Stimulated activated CD4-positive, alpha-beta T cell treated with anti-CD3 and anti-CD28 coated beads, TNF-alpha, amount 100 ng/mL, for 24 hours (primary cell): ENCODE measurements around the gene SLFN5.
"Not testable (repeated sequence)": the region's sequence is repeated elsewhere in the genome, so short reads cannot be mapped to it uniquely, and the experiment has no call there.

ENCODE experiments used
- DNase-seq, 3 experiments: peaks; one replicate each; pipeline ENCODE4 v3.0.0-alpha.2; 2020; ENCODE audit warnings: low read depth in 3 of 3

Gene SLFN5

GRCh38 chr17:35242158-35242804 lies 591 bp upstream of the SLFN5 start:
- DNase-seq, result peak; percentile 70 to 83 (median 76)

GRCh38 chr17:35243561-35244340 lies 879 bp downstream of the SLFN5 start:
- DNase-seq, result peak in 2 of 3 experiments; percentile 15 to 49

- peak; percentile 70 to 90 (median 85) for DNase-seq
Measured at GRCh38 chr17:35244341-35245195, 1.7 kb downstream of the SLFN5 start.

GRCh38 chr17:35245196-35245486 lies 2.3 kb downstream of the SLFN5 start:
- peak in 1 of 3 experiments; percentile 32 for DNase-seq

GRCh38 chr17:35252651-35253050 lies 9.8 kb downstream of the SLFN5 start:
- DNase-seq, result no peak

- no peak for DNase-seq
Measured at GRCh38 chr17:35254107-35254773, 11.4 kb downstream of the SLFN5 start.

GRCh38 chr17:35255316-35255715 lies 12.4 kb downstream of the SLFN5 start:
- DNase-seq, result no peak

- no peak for DNase-seq
Measured at GRCh38 chr17:35256629-35257028, 13.8 kb downstream of the SLFN5 start.

GRCh38 chr17:35257208-35257659 lies 14.4 kb downstream of the SLFN5 start:
- DNase-seq, result no peak

- DNase-seq, result no peak
Measured at GRCh38 chr17:35259001-35259400, 16.1 kb downstream of the SLFN5 start.

GRCh38 chr17:35265071-35265470 lies 22.2 kb downstream of the SLFN5 start:
- DNase-seq, result no peak

- no peak for DNase-seq
Measured at GRCh38 chr17:35265566-35266141, 22.8 kb downstream of the SLFN5 start.

GRCh38 chr17:35274167-35275066 lies 31.5 kb downstream of the SLFN5 start:
- not testable (repeated sequence) for DNase-seq

- DNase-seq, result not testable (repeated sequence)
Measured at GRCh38 chr17:35278454-35278853, 35.6 kb downstream of the SLFN5 start.

- DNase-seq, result not testable (repeated sequence)
Measured at GRCh38 chr17:35278876-35279275, 36.0 kb downstream of the SLFN5 start.

- DNase-seq, result no peak
Measured at GRCh38 chr17:35283767-35284166, 40.9 kb downstream of the SLFN5 start.

- DNase-seq, result no peak
Measured at GRCh38 chr17:35284955-35285354, 42.1 kb downstream of the SLFN5 start.

- DNase-seq, result peak in 1 of 3 experiments; percentile 3
Measured at GRCh38 chr17:35286120-35286781, 43.4 kb downstream of the SLFN5 start.

- no peak for DNase-seq
Measured at GRCh38 chr17:35287286-35287811, 44.5 kb downstream of the SLFN5 start.

GRCh38 chr17:35289222-35289621 lies 46.4 kb downstream of the SLFN5 start:
- DNase-seq, result no peak
